ENCODE measurements around the gene SPRING1. TPM values are rescaled to one million over a fixed set of nuclear protein-coding genes. Genes with fewer than 3 reads are reported as not detected.

SPRING1 gene
- total and polyA plus RNA-seq, 4 donors = 6.0 to 11.7 (median 8.4) TPM

DNA sequence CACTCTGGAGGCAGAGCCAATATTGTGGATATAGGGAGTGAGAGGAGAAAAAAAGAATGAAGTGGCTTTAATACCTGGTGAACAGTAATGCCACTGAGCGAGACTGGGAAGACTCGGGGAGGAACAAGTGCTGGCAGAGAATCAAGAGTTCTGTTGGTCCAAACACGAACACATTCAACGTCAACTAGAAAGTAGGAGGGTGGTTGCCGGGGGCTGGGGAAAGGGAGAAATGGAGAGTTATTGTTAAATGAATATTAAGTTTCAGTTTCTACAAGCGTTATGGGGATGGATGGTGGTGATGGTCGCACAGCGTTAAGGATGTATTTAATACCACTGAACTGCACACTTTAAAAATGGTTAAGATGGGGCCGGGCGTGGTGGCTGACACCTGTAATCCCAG, 2.8 kb downstream of the SPRING1 start:
- Histone ChIP-seq H3K9ac (ENCODE audit: low read depth in 1 of 2, low read length in 2 of 2) (no peak overlapping the region), H3K36me3 (ENCODE audit: control insufficient read depth in 4 of 4, insufficient read depth in 3 of 4, low read depth in 1 of 4, low read length in 3 of 4) (no peaks in the 10 kb centered on the region), H3K4me3 (ENCODE audit: low read depth in 1 of 3, low read length in 3 of 3) (no peak overlapping the region), H3K9me3 (ENCODE audit: control insufficient read depth in 4 of 4, low read length in 3 of 4) (no peaks in the 10 kb centered on the region), H3K27me3 (ENCODE audit: control insufficient read depth in 4 of 4, insufficient read depth in 4 of 4, low read length in 3 of 4) (no peaks in the 10 kb centered on the region), H3K4me1 (ENCODE audit: control insufficient read depth in 4 of 4, insufficient read depth in 4 of 4, low read length in 3 of 4) (peaks cover 3 to 33% (median 28%) of the 10 kb centered on the region in 4 donors), H3K27ac (ENCODE audit: low read depth in 1 of 2, low read length in 2 of 2) (no peak overlapping the region)
- TF ChIP-seq RXRA (IDR thresholded peaks at IDR 0.05) = no peak
- no peak for TF ChIP-seq HNF4G (IDR thresholded peaks at IDR 0.05)
- TF ChIP-seq HNF4A (conservative IDR thresholded peaks at IDR 0.05) = no peak
- TF ChIP-seq, protein P1, sequence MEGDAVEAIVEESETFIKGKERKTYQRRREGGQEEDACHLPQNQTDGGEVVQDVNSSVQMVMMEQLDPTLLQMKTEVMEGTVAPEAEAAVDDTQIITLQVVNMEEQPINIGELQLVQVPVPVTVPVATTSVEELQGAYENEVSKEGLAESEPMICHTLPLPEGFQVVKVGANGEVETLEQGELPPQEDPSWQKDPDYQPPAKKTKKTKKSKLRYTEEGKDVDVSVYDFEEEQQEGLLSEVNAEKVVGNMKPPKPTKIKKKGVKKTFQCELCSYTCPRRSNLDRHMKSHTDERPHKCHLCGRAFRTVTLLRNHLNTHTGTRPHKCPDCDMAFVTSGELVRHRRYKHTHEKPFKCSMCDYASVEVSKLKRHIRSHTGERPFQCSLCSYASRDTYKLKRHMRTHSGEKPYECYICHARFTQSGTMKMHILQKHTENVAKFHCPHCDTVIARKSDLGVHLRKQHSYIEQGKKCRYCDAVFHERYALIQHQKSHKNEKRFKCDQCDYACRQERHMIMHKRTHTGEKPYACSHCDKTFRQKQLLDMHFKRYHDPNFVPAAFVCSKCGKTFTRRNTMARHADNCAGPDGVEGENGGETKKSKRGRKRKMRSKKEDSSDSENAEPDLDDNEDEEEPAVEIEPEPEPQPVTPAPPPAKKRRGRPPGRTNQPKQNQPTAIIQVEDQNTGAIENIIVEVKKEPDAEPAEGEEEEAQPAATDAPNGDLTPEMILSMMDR (IDR thresholded peaks at IDR 0.05; ENCODE audit: low read depth, low read length, missing input control) = no peak
- TF ChIP-seq, protein P2, sequence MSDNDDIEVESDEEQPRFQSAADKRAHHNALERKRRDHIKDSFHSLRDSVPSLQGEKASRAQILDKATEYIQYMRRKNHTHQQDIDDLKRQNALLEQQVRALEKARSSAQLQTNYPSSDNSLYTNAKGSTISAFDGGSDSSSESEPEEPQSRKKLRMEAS (IDR thresholded peaks at IDR 0.05) = no peak
- no peak for TF ChIP-seq FOXA2 (IDR thresholded peaks at IDR 0.05)
- TF ChIP-seq YY1 (IDR thresholded peaks at IDR 0.05) = no peak
- no peak for TF ChIP-seq JUND (IDR thresholded peaks at IDR 0.05)
- no peak for TF ChIP-seq NR2F2 (IDR thresholded peaks at IDR 0.05)
- no peak for TF ChIP-seq FOXA1 (IDR thresholded peaks at IDR 0.05)
- TF ChIP-seq, protein P3, sequence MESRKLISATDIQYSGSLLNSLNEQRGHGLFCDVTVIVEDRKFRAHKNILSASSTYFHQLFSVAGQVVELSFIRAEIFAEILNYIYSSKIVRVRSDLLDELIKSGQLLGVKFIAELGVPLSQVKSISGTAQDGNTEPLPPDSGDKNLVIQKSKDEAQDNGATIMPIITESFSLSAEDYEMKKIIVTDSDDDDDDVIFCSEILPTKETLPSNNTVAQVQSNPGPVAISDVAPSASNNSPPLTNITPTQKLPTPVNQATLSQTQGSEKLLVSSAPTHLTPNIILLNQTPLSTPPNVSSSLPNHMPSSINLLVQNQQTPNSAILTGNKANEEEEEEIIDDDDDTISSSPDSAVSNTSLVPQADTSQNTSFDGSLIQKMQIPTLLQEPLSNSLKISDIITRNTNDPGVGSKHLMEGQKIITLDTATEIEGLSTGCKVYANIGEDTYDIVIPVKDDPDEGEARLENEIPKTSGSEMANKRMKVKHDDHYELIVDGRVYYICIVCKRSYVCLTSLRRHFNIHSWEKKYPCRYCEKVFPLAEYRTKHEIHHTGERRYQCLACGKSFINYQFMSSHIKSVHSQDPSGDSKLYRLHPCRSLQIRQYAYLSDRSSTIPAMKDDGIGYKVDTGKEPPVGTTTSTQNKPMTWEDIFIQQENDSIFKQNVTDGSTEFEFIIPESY (IDR thresholded peaks at IDR 0.05) = no peak
- TF ChIP-seq EGR1 (IDR thresholded peaks at IDR 0.05; ENCODE audit: low read depth in 2 of 2) = no peak
- no peak for TF ChIP-seq GABPA (IDR thresholded peaks at IDR 0.05 in 1 of 2, conservative IDR thresholded peaks at IDR 0.05 in 1 of 2)
- TF ChIP-seq SP1 (IDR thresholded peaks at IDR 0.05) = no peak
- TF ChIP-seq TAF1 (conservative IDR thresholded peaks at IDR 0.05) = no peak
- DNase-seq (ENCODE audit: low spot score) = no peak
- 79% methylated on average over 10 of the region's 10 CpGs for WGBS

DNA sequence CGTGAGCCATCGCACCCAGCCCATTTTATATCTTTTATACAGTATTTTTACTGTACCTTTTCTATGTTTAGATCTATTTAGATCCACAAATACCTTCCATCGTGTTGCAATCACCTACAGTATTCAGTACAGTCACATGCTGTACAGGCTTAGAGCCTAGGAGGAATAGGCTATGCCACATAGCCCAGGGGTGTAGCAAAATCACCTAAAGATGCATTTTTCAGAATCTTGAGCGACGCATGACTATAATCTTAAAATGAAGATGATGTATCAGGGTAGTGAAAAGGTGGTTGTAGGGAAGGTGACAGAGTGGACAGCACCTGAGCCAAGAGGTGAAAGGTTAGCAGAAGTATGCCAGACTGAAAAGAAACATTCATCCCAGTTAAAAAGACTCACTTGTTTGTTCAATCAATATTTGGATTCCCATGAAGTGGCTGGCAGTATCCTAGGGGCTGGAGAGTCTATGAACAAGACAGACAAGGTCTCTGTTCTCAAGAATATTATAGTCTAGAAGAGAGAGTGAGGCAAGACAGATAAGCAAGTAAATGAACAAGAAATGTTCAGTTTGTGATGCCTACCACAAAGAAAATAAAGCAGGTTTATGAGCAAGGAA, 3.6 kb downstream of the SPRING1 start:
- Histone ChIP-seq H3K27ac (ENCODE audit: low read depth in 1 of 2, low read length in 2 of 2) (peak overlapping the region in 1 of 2 donors; percentile 34), H3K36me3 (ENCODE audit: control insufficient read depth in 4 of 4, insufficient read depth in 3 of 4, low read depth in 1 of 4, low read length in 3 of 4) (no peaks in the 10 kb centered on the region)
- TF ChIP-seq, protein P2 (IDR thresholded peaks at IDR 0.05) = no peak
- TF ChIP-seq SP1 (IDR thresholded peaks at IDR 0.05) (peak; percentile 48), NR2F2 (IDR thresholded peaks at IDR 0.05) (peak; percentile 77), RXRA (IDR thresholded peaks at IDR 0.05) (peak; percentile 66 to 71), HNF4G (IDR thresholded peaks at IDR 0.05) (no peak), JUND (IDR thresholded peaks at IDR 0.05) (peak in 1 of 2 donors; percentile 26), HNF4A (conservative IDR thresholded peaks at IDR 0.05) (peak; percentile 24 to 34), FOXA2 (IDR thresholded peaks at IDR 0.05) (no peak), FOXA1 (IDR thresholded peaks at IDR 0.05) (no peak), RAD21 (IDR thresholded peaks at IDR 0.05) (no peak), GABPA (IDR thresholded peaks at IDR 0.05 in 1 of 2, conservative IDR thresholded peaks at IDR 0.05 in 1 of 2) (no peak), YY1 (IDR thresholded peaks at IDR 0.05) (peak; percentile 15), EGR1 (IDR thresholded peaks at IDR 0.05; ENCODE audit: low read depth in 2 of 2) (no peak), TAF1 (conservative IDR thresholded peaks at IDR 0.05) (no peak)
- TF ChIP-seq, protein P3 (IDR thresholded peaks at IDR 0.05) = no peak
- TF ChIP-seq, protein P4, sequence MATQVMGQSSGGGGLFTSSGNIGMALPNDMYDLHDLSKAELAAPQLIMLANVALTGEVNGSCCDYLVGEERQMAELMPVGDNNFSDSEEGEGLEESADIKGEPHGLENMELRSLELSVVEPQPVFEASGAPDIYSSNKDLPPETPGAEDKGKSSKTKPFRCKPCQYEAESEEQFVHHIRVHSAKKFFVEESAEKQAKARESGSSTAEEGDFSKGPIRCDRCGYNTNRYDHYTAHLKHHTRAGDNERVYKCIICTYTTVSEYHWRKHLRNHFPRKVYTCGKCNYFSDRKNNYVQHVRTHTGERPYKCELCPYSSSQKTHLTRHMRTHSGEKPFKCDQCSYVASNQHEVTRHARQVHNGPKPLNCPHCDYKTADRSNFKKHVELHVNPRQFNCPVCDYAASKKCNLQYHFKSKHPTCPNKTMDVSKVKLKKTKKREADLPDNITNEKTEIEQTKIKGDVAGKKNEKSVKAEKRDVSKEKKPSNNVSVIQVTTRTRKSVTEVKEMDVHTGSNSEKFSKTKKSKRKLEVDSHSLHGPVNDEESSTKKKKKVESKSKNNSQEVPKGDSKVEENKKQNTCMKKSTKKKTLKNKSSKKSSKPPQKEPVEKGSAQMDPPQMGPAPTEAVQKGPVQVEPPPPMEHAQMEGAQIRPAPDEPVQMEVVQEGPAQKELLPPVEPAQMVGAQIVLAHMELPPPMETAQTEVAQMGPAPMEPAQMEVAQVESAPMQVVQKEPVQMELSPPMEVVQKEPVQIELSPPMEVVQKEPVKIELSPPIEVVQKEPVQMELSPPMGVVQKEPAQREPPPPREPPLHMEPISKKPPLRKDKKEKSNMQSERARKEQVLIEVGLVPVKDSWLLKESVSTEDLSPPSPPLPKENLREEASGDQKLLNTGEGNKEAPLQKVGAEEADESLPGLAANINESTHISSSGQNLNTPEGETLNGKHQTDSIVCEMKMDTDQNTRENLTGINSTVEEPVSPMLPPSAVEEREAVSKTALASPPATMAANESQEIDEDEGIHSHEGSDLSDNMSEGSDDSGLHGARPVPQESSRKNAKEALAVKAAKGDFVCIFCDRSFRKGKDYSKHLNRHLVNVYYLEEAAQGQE (IDR thresholded peaks at IDR 0.05) = peak; percentile 14
- TF ChIP-seq, protein P5, sequence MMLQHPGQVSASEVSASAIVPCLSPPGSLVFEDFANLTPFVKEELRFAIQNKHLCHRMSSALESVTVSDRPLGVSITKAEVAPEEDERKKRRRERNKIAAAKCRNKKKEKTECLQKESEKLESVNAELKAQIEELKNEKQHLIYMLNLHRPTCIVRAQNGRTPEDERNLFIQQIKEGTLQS (IDR thresholded peaks at IDR 0.05) = no peak

More for the DNA sequence above, 3.6 kb downstream of the SPRING1 start:
- no peaks in the 10 kb centered on the region for H3K27me3 ChIP-seq (ENCODE audit: control insufficient read depth in 4 of 4, insufficient read depth in 4 of 4, low read length in 3 of 4)
- DNase-seq (ENCODE audit: low spot score) = no peak
- no peak overlapping the region for H3K4me3 ChIP-seq (ENCODE audit: low read depth in 1 of 3, low read length in 3 of 3)
- no peaks in the 10 kb centered on the region for H3K9me3 ChIP-seq (ENCODE audit: control insufficient read depth in 4 of 4, low read length in 3 of 4)
- H3K9ac ChIP-seq (ENCODE audit: low read depth in 1 of 2, low read length in 2 of 2) = peak overlapping the region in 1 of 2 donors; percentile 6
- WGBS = 67% methylated on average over 5 of the region's 5 CpGs
- H3K4me1 ChIP-seq (ENCODE audit: control insufficient read depth in 4 of 4, insufficient read depth in 4 of 4, low read length in 3 of 4) = peaks cover 3 to 33% (median 28%) of the 10 kb centered on the region in 4 donors
